Fibroblast of mammary gland (primary cell): Measurements from ENCODE around the gene SLC35A5.
A peak's percentile ranks its signal among the peaks of the same experiment; 100 is the strongest.

Source experiments
- DNase-seq: peaks from one replicate; pipeline ENCODE4 v3.0.0-alpha.2; 2010; ENCODE audit warnings: low read depth
- H3K4me3 ChIP-seq: 2 replicates; pipeline ENCODE4 v1.5.1; 2011; ENCODE audit warnings: low read depth, mild to moderate bottlenecking, low read length, moderate library complexity; ENCODE audit not compliant: control insufficient read depth
- TF ChIP-seq, protein P1 (sequence below): conservative IDR thresholded peaks from 2 replicates; pipeline ENCODE4 v1.5.1; 2011; ENCODE audit warnings: low read depth, low read length, inconsistent platforms; ENCODE audit not compliant: control insufficient read depth, insufficient read depth

Gene SLC35A5

DNA sequence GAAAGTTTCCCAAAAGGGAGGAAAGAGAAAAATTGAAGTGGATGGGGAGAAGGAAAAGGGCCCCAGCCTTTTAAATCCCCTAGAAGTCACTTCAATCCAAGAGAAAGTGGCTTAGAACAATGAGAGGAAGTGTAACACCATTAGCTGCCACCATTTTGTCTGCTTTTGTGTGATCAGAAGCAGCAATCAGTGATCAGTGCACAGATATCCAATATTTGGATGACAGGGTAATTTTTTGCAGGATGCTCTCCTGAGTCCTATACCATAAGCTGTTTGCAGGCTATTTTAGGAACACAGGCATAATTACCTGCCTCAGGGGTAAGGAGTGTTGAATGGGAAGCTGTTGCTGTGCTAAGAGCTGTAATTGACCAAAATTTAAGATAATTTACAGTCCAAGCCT, 31.4 kb downstream of the SLC35A5 start:
- no peak overlapping the region for H3K4me3 ChIP-seq
- TF ChIP-seq, protein P1, sequence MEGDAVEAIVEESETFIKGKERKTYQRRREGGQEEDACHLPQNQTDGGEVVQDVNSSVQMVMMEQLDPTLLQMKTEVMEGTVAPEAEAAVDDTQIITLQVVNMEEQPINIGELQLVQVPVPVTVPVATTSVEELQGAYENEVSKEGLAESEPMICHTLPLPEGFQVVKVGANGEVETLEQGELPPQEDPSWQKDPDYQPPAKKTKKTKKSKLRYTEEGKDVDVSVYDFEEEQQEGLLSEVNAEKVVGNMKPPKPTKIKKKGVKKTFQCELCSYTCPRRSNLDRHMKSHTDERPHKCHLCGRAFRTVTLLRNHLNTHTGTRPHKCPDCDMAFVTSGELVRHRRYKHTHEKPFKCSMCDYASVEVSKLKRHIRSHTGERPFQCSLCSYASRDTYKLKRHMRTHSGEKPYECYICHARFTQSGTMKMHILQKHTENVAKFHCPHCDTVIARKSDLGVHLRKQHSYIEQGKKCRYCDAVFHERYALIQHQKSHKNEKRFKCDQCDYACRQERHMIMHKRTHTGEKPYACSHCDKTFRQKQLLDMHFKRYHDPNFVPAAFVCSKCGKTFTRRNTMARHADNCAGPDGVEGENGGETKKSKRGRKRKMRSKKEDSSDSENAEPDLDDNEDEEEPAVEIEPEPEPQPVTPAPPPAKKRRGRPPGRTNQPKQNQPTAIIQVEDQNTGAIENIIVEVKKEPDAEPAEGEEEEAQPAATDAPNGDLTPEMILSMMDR = no peak
- DNase-seq = no peak

DNA sequence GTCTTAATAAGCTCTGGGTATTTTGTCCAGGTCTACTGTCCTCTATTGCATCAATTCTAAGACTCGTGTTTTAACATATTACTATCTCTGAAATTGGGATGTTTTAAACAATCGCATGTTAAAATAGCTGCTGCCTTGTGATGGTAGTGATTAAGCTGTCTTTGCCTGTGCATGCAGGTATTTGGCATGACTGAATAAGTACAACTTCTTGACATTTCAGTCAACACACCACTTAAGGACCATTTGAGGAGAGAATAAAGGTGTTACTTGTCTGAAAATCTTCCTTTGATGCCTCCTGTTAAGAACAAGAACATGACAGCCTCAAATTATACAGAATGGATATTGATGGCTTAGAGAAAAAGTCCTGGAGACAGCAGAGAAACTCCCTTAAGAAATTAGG, 33.0 kb downstream of the SLC35A5 start:
- TF ChIP-seq, protein P1 = no peak

DNA sequence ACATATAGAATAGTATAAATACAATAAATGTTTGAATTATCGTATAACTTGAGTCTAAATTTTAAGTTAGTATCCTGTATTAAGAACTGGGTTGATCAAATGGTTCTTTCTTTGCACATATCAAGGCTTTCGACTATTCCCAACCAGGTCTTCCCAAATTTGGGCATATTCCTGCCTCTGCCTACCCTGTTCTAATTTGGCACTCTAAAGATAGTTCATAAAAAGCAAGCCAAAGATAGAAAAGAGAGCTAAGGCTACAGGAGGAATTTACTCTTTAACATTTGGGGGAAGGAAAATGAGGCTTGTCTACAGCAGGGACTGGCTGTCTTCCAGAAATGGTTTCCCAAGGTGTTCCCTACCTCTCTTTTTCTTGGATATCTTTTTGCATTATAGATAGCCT, 36.1 kb downstream of the SLC35A5 start:
- TF ChIP-seq, protein P1 = no peak
- no peak overlapping the region for H3K4me3 ChIP-seq
- DNase-seq = no peak

More for the DNA sequence above, 33.0 kb downstream of the SLC35A5 start:
- H3K4me3 ChIP-seq = no peak overlapping the region
- no peak for DNase-seq

DNA sequence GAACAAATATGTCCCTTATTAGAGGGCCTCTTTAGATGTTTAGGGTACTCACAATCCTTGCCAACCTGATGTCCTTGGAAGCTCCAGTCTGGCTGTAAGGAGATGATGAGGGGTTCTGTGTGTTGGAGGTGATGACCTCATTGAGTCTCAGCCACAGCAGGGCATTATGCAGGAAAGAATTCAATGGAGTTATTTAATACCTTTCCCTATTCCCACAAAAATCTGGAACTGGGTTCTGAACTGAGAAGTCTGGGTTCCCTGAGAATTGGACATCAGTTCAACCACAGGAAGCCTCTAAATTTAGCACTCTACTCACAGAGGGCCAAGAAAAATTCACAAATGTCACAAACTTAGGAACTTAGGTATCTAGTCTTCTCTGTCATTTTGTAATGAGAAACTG, 36.9 kb downstream of the SLC35A5 start:
- H3K4me3 ChIP-seq = no peak overlapping the region
- TF ChIP-seq, protein P1 = no peak

DNA sequence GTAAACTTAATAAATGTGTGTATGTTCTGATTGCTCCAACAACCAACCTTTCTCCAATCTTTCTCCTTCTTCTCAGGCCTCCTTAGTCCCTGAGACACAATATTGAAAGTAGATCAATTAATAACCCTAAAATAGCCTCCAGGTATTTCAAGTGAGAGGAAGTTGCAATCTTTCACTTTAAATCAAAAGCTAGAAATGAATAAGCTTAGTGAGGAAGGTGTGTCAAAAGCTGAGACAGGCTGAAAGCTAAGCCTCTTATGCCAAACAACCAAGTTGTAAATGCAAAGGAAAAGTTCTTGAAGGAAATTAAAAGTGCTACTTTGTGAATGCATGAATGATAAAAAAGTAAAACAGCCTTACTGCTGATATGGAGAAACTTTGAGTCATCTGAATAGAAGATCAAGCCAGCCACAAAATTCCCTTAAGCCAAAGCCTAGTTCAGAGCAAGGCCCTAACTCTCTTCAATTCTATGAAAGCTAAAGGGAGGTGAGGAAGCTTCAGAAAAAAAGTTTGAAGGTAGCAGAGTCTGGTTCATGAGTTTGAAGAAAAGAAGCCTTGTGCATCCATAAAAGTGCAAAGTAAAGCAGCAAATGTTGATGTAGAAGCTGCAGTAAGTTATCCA, 40.5 kb downstream of the SLC35A5 start:
- DNase-seq = no peak
- no peak overlapping the region for H3K4me3 ChIP-seq
- TF ChIP-seq, protein P1 = no peak

More for the DNA sequence above, 36.9 kb downstream of the SLC35A5 start:
- no peak for DNase-seq

DNA sequence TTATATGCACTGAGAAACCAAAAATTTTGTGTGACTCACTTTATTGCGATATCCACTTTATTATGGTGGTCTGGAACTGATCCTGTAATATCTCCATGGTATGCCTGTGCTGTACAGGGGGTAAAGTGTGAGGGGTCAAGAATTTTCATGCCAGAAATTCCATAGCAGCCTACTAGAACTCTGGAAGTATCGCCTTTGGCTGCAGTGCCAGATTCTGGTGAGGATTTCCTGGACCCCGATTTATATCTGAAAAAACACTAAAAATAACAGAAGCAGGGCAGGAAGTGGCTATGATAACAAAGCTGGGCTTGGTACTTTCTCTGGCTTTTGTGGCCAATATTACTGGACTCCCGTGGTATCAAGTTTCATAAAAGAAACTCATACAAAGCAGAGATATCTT, 42.7 kb downstream of the SLC35A5 start:
- H3K4me3 ChIP-seq = no peak overlapping the region
- TF ChIP-seq, protein P1 = no peak
- peak; percentile 90 for DNase-seq

DNA sequence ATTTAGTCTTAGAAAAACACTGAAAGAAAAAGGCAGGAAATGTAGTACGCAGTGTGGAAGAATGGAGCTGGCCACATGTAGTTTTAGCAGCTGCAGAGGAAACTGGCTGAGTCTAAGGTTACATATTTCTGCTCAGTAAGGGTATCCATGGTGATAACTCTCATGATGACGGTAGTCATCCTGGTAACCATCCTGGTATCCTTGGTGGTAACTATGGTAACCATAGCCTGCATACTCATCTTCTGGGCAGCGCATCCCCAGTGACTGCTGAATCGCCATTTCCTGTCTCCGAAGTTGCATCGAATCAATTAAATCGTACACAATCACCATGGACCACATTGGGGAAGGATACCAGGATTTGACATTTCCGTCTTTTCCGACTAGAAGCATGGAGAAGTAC, 43.4 kb downstream of the SLC35A5 start:
- H3K4me3 ChIP-seq = no peak overlapping the region
- DNase-seq = peak; percentile 99
- TF ChIP-seq, protein P1 = no peak
